Stimulated activated CD4-positive, alpha-beta T cell treated with anti-CD3 and anti-CD28 coated beads, TNF-alpha, amount 100 ng/mL, for 48 hours (primary cell): ENCODE measurements around the gene MLLT1.
A peak's percentile ranks its signal among the peaks of the same experiment; 100 is the strongest.
"Not testable (repeated sequence)": the region's sequence is repeated elsewhere in the genome, so short reads cannot be mapped to it uniquely, and the experiment has no call there.

Experiments used
- DNase-seq, 3 donors: peaks; one replicate each; pipeline ENCODE4 v3.0.0-alpha.2; 2020; ENCODE audit warnings: low read depth in 3 of 3

The MLLT1 gene, protein sequence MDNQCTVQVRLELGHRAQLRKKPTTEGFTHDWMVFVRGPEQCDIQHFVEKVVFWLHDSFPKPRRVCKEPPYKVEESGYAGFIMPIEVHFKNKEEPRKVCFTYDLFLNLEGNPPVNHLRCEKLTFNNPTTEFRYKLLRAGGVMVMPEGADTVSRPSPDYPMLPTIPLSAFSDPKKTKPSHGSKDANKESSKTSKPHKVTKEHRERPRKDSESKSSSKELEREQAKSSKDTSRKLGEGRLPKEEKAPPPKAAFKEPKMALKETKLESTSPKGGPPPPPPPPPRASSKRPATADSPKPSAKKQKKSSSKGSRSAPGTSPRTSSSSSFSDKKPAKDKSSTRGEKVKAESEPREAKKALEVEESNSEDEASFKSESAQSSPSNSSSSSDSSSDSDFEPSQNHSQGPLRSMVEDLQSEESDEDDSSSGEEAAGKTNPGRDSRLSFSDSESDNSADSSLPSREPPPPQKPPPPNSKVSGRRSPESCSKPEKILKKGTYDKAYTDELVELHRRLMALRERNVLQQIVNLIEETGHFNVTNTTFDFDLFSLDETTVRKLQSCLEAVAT

GRCh38 chr19:6279931-6280591 is at the start of gene MLLT1:
MLLT1 (minus strand) TSS chr19:6279975; CDS start chr19:6279784, 191 bp downstream.
- DNase-seq: peak; percentile 90 to 95 (median 95)

GRCh38 chr19:6326815-6327214 is 47.0 kb upstream of the MLLT1 start:
- DNase-seq: no peak

DNA sequence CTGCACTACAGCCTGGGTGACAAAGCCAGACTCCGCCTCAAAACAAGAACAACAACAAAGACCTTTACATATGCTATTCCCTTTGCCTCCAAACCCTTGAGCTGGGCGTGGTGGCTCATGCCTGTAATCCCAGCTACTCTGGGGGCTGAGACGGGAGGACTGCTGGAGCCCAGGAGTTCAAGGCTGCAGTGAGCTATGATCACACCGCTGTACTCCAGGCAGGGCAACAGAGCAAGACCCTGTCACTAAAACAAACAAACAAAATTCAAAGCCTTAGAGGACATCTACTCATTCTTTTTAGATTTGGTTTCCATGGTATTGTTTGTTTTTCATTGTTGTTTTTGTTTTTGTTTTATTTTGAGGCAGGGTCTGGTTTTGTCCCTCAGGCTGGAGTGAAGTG is 45.8 kb upstream of the MLLT1 start:
- DNase-seq: no peak

GRCh38 chr19:6324757-6325156 is 45.0 kb upstream of the MLLT1 start:
- no peak for DNase-seq

DNA sequence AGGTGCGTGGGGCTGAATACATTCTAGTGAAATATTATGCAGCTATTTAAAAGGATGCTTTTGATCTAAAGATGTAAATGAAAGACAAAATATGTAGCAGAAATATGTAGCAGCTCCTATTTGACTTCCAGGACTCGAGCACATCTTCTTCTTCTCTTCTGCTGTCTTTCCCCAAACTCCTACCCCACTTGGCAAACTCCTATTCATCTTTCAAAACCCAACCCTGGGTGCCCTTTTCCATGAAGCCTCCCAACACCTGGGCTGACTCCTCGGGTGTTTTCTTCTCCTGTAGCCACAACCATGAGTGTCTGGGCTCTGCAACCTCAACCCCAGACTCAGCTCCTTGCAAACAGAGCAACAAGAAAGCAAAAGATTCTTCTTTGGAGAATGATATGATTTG is 42.5 kb upstream of the MLLT1 start:
- no peak for DNase-seq

GRCh38 chr19:6319376-6319775 is 39.6 kb upstream of the MLLT1 start:
- DNase-seq: no peak

DNA sequence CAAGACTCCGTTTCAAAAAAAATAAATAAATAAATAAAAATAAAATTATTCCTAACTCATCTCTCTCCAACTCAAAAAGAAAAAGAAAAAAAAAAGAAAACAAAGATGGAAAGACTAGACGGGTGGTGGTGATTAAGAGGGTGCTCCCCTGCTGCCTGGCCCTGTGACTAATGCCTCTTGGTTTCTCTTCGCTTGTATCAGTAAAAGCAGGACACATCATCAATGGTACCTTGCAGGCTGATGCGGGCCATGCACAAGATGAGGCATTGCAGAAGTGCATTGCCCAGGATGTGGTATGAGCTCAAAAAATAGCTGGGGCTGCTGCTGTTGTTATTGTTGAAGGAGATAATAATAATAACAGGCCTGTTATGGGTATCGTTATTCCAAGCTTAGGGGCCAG is 39.0 kb upstream of the MLLT1 start:
- peak in 1 of 3 donors; percentile 38 for DNase-seq

- not testable (repeated sequence) for DNase-seq
Measured at GRCh38 chr19:6315646-6316045, 35.9 kb upstream of the MLLT1 start.

- DNase-seq: no peak
Measured at GRCh38 chr19:6313398-6313969, 33.7 kb upstream of the MLLT1 start.

- DNase-seq: no peak
Measured at GRCh38 chr19:6312018-6312417, 32.2 kb upstream of the MLLT1 start.

- DNase-seq: no peak
Measured at GRCh38 chr19:6298413-6298812, 18.6 kb upstream of the MLLT1 start.

DNA sequence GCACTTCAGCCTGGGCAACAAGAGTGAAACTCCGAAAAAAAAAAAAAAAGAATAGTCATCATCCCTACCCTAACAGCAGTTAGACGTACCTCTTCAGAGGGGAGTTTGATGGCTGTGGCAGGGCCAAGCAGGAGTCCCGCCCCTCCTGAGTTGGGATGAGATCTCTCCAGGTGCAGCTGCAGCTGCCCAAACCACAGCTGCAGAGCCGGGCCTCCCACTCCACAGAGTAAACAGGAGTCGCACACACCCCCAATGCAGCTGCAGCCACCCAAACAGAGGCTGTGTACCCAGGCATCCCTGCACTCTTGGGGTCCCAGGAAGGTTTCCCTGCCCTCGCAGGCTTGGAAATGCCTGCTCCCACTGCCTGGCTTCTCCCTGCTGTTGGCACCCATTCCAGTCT is 17.4 kb upstream of the MLLT1 start:
- DNase-seq: no peak

DNA sequence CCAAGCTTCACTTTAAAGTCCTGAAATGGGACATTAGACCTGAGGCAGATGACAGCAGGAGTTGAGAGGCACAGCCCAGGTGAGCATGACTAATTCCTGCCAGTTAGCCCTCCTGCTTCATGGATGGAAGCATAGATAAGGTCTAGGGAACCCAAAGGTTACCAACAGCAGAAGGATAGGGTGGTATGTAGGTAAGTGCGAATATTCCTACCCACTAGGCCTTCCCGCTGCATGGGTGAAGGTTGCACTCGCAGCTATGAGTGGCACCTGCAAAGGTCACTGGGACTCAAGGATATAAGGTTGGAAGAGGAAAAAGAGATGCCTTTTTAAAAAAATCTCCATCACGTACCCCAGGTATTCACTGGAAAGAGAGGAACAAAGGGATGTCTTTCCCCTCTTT is 12.2 kb upstream of the MLLT1 start:
- no peak for DNase-seq

DNA sequence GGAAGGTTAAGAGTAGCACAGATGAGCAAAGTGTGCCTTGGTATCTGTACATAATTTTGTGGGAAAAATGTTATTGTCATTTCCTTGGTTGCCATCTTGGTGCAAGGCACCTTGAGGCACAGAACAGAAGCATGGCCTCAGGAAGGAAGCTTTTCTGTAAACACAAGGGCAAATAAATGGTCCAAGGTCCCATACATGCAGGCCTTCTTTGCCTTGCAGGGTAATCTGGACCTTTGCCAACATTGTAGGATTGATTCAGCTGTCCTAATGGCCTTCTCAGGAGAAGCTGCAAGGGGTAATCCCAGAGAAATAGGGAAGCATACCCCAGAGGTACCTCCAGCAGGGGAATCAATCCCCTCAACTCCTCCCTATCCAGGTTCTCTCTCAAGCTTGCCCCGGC is 9.0 kb upstream of the MLLT1 start:
- DNase-seq: no peak

- no peak for DNase-seq
Measured at GRCh38 chr19:6287269-6287885, 7.6 kb upstream of the MLLT1 start.

DNA sequence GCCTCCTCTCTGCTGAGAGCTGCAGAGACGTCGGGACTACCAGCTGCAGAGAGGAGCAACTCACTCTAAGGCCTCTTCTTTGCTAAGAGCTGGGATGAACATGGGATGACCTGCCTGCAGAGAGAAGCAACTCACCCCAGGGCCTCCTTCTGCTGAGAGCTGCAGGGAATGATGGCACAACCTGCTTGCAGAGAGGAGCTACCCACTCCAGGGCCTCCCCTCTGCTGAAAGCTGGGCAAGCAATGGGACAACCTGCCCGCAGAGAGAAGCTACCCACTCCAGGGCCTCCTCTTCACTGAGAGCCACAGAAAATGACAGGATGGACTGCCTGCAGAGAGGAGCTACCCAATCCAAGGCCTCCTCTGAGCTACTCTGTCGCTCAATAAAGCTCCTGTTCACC is 6.9 kb upstream of the MLLT1 start:
- DNase-seq: no peak

DNA sequence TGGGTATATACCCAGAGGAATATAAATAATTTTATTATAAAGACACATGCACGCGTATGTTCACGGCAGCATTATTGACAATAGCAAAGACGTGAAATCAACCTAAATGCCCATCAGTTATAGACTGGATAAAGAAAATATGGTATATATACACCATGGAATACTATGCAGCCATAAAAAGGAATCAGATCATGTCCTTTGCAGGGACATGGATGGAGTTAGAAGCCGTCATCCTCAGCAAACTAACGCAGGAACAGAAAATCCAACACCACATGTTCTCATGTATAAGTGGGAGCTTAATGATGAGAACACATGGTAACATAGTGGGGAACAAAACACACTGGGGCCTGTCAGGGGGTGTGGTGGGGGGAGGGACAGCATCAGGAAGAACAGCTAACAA is 2.6 kb upstream of the MLLT1 start:
- not testable (repeated sequence) for DNase-seq

DNA sequence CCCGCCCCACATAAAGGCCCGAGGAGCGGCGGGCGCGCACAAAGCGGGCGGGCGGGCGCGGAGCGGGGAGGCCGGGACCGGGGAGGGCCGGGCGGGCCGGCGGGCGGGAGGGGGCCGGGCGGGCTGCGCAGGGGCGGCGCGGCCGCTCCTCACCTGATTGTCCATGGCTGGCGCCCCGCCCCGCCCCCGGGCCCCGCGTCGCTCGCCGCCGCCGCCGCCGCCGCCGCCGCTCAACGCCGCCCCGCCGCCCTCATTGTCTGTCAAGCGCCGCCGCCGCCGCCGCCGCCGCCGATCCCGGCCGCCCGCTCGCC is 200 bp downstream of the MLLT1 start:
- no peak for DNase-seq

DNA sequence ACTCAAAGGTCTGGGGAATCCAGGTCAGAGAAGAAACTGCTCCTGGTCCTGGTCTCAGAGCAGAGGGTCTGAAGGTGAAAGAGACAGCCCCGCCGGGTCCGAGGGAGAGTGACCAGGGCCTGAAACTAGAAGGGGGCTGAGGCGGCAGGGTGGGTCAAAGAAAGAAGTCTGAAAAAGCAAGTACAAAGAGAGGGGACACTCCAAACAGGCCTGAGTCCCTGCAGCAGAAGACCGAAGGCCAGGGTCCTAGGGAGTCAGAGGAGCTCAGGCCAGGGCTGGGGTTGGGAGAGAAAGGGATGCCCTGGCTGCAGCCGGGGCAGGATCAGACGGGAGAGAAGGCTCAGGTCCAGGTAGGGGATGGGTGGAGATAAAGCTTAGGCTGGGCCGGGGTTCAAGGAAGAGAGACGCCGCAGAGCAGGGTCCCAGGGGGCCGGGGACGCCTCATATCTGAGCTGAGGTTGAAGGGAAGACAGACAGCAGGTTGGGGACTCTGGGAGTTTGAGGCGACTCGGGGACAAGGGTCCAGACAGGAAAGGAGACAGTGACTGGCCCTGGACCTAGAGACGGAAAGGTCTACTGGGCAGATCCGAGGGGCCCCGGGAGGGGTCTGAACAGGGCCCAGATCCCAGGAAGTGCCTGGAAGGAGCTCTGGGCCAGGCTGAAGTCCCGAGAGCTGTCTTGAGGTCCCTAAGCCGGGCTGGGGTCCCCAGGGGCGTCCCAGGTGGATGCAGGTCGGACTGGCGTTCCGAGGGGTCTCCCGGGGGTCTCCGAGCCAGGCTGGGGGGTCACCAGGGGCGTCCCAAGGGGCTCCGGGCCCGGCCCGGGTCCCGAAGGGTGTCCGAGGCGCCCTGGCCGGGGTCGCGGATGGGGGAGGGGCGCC is 795 bp downstream of the MLLT1 start:
- DNase-seq: no peak

DNA sequence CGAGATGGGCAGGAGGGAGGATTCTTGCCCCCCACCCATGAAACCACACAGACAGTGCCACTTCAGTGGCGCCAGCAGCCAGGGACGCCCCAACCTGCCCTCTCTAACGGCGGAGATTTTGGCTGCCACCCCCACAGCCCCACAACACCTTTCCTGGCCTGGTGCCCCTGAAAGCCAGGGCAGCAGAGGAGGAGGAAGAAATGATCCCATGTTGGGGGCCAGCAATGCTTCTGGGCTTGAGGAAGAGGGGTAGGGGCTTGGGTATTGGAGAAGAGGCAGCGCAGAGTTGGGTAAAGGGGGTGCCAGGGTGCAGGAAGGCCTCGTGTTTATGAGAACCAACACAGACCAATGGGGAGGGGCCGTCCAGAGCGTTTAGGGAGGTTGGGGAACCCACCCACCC is 1.7 kb downstream of the MLLT1 start:
- DNase-seq: no peak

DNA sequence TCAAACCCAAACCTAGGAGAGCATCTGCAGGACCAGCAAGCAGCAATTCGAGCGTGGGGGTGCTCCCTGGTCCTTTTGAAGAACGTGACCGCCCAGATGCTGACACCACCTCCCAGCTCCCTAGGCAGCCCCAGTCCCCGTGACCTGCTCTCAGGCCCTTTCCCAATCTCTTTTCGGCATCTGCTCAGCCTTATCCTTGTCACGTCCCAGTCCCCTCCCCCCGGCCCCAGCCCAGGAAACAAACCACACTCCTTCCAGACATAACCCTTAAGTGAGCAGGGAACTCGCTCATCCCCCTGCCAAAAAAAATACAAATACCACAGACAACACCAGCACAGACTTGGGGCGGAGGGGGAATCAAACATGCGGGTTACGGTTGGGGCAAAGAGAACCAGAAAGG is 3.3 kb downstream of the MLLT1 start:
- no peak for DNase-seq
